DND-41 (cell line): ENCODE results near the gene TDRD9.

ENCODE experiments used
- ATAC-seq: fragments of 200-7000 bp; cut with Tn5 transposase; 3 replicates; pipeline ENCODE4 v1.9.1; 2021; ENCODE audit warnings: low read depth; ENCODE audit not compliant: insufficient read depth
- DNase-seq: peaks from one replicate; pipeline ENCODE4 v3.0.0-alpha.2; 2020
- H2AFZ ChIP-seq: 2 replicates; pipeline ENCODE4 v1.6.0; 2012; ENCODE audit warnings: low read depth, low read length
- H3K27ac ChIP-seq: 2 replicates; pipeline ENCODE4 v1.5.1; 2012; ENCODE audit warnings: low read length, inconsistent platforms
- H3K27me3 ChIP-seq: fragments of 200-600 bp; sonication (generic); 2 replicates; pipeline ENCODE4 v1.6.0; 2012; ENCODE audit warnings: low read length, mild to moderate bottlenecking, inconsistent platforms; ENCODE audit not compliant: insufficient read depth, poor library complexity
- H3K36me3 ChIP-seq: 2 replicates; pipeline ENCODE4 v1.5.1; 2012; ENCODE audit warnings: low read length, inconsistent platforms; ENCODE audit not compliant: insufficient read depth
- H3K4me1 ChIP-seq: 2 replicates; pipeline ENCODE4 v1.5.1; 2012; ENCODE audit warnings: mild to moderate bottlenecking, low read length; ENCODE audit not compliant: insufficient read depth
- H3K4me2 ChIP-seq: 2 replicates; pipeline ENCODE4 v1.6.0; 2012; ENCODE audit warnings: mild to moderate bottlenecking, moderate library complexity, low read length, inconsistent platforms; ENCODE audit not compliant: insufficient read depth
- H3K4me3 ChIP-seq, 2 experiments: fragments of 200-600 bp in 1 of 2; shearing (Covaris generic) in 1 of 2; 2 replicates each; pipeline ENCODE4 v1.5.1; 2012 to 2016; ENCODE audit warnings: inconsistent platforms in 2 of 2, low read length in 2 of 2, mild to moderate bottlenecking in 2 of 2, low read depth in 1 of 2, moderate library complexity in 1 of 2
- H3K79me2 ChIP-seq: 2 replicates; pipeline ENCODE4 v1.6.0; 2012; ENCODE audit warnings: low read length, inconsistent platforms; ENCODE audit not compliant: insufficient read depth
- H3K9ac ChIP-seq: 2 replicates; pipeline ENCODE4 v1.6.0; 2012; ENCODE audit warnings: low read depth, mild to moderate bottlenecking, inconsistent platforms, low read length, moderate library complexity
- H3K9me3 ChIP-seq: 2 replicates; pipeline ENCODE4 v1.5.1; 2012; ENCODE audit warnings: low read length, moderate library complexity, mild to moderate bottlenecking, inconsistent platforms; ENCODE audit not compliant: insufficient read depth, severe bottlenecking
- H4K20me1 ChIP-seq: 2 replicates; pipeline ENCODE4 v1.6.0; 2012; ENCODE audit warnings: low read length; ENCODE audit not compliant: insufficient read depth
- CTCF ChIP-seq: IDR thresholded peaks from 2 replicates; pipeline ENCODE4 v1.5.1; 2012; ENCODE audit warnings: borderline replicate concordance, low read length, moderate library complexity, mild to moderate bottlenecking; ENCODE audit not compliant: poor library complexity, severe bottlenecking; ENCODE audit errors: extremely low read depth
- EZH2 ChIP-seq: IDR thresholded peaks from 3 replicates; pipeline ENCODE4 v1.6.1; 2012; ENCODE audit warnings: borderline replicate concordance, low read depth, mild to moderate bottlenecking, moderate library complexity, low read length, inconsistent platforms; ENCODE audit not compliant: severe bottlenecking

Gene TDRD9

GRCh38 chr14:104025534-104025933, 97.3 kb downstream of the TDRD9 start:
- Histone ChIP-seq H3K4me3 (no peak overlapping the region), H3K27me3 (peaks cover 17% of the 10 kb centered on the region), H3K9me3 (no peaks in the 10 kb centered on the region), H4K20me1 (no peaks in the 10 kb centered on the region), H3K79me2 (no peaks in the 10 kb centered on the region), H3K36me3 (no peaks in the 10 kb centered on the region), H3K4me2 (no peak overlapping the region), H3K9ac (no peak overlapping the region), H3K27ac (no peak overlapping the region), H3K4me1 (no peaks in the 10 kb centered on the region), H2AFZ (no peak overlapping the region)
- DNase-seq (no peak), ATAC-seq (no peak)
- no peak for TF ChIP-seq CTCF
- TF ChIP-seq EZH2: no peak

- no peaks in the 10 kb centered on the region for H3K4me1 ChIP-seq
- H3K27me3 ChIP-seq: peaks cover 17% of the 10 kb centered on the region
- H3K79me2 ChIP-seq: no peaks in the 10 kb centered on the region
- no peak overlapping the region for H3K4me2 ChIP-seq
- no peak overlapping the region for H3K9ac ChIP-seq
- no peak for ATAC-seq
- no peaks in the 10 kb centered on the region for H3K9me3 ChIP-seq
- no peak for DNase-seq
- no peaks in the 10 kb centered on the region for H3K36me3 ChIP-seq
- H3K4me3 ChIP-seq: no peak overlapping the region
- H3K27ac ChIP-seq: no peak overlapping the region
- TF ChIP-seq EZH2 (no peak), CTCF (no peak)
- H2AFZ ChIP-seq: no peak overlapping the region
- no peaks in the 10 kb centered on the region for H4K20me1 ChIP-seq
These were observed 97.8 kb downstream of the TDRD9 start for GRCh38 chr14:104026024-104026423.

GRCh38 chr14:104030958-104031357, 102.7 kb downstream of the TDRD9 start:
- Histone ChIP-seq H3K27me3 (peaks cover 15% of the 10 kb centered on the region), H3K79me2 (no peaks in the 10 kb centered on the region), H3K9ac (no peak overlapping the region), H3K4me1 (no peaks in the 10 kb centered on the region), H2AFZ (no peak overlapping the region), H3K9me3 (no peaks in the 10 kb centered on the region), H3K36me3 (no peaks in the 10 kb centered on the region), H3K4me2 (no peak overlapping the region), H3K4me3 (no peak overlapping the region), H3K27ac (no peak overlapping the region), H4K20me1 (no peaks in the 10 kb centered on the region)
- DNase-seq: no peak
- no peak for ATAC-seq
- TF ChIP-seq EZH2: no peak
- TF ChIP-seq CTCF: no peak

- H3K9ac ChIP-seq: no peak overlapping the region
- H3K4me3 ChIP-seq: no peak overlapping the region
- H3K27me3 ChIP-seq: peaks cover 18% of the 10 kb centered on the region
- no peaks in the 10 kb centered on the region for H3K4me1 ChIP-seq
- no peaks in the 10 kb centered on the region for H4K20me1 ChIP-seq
- TF ChIP-seq EZH2 (no peak), CTCF (no peak)
- H2AFZ ChIP-seq: no peak overlapping the region
- no peaks in the 10 kb centered on the region for H3K9me3 ChIP-seq
- no peaks in the 10 kb centered on the region for H3K36me3 ChIP-seq
- DNase-seq: no peak
- H3K27ac ChIP-seq: no peak overlapping the region
- H3K4me2 ChIP-seq: no peak overlapping the region
- H3K79me2 ChIP-seq: no peaks in the 10 kb centered on the region
- no peak for ATAC-seq
These were observed 103.1 kb downstream of the TDRD9 start for GRCh38 chr14:104031384-104031783.
